Right cardiac atrium (tissue), 5 donors: ENCODE results near the gene SYNPR. TPM values are rescaled to one million over a fixed set of nuclear protein-coding genes. Genes with fewer than 3 reads are reported as not detected.

Experiments
- ATAC-seq, 2 donors: fragments of 200-7000 bp; cut with Tn5 transposase; one replicate each; pipeline versions ENCODE4 v1.8.0 to v1.9.1; 2020; ENCODE audit warnings: moderate library complexity in 2 of 2, mild to moderate bottlenecking in 1 of 2
- DNase-seq, 3 donors: peaks; one replicate each; pipeline ENCODE4 v3.0.0-alpha.2; 2020
- H3K27ac ChIP-seq: one replicate; pipeline ENCODE4 v1.5.1; 2013; ENCODE audit warnings: mild to moderate bottlenecking, low read length, control low read depth, moderate library complexity
- H3K27me3 ChIP-seq: one replicate; pipeline ENCODE4 v1.6.1; 2013; ENCODE audit not compliant: control insufficient read depth, insufficient read depth
- H3K4me1 ChIP-seq: one replicate; pipeline ENCODE4 v1.6.1; 2013; ENCODE audit warnings: low read length; ENCODE audit not compliant: control insufficient read depth, insufficient read depth
- H3K4me3 ChIP-seq: one replicate; pipeline ENCODE4 v1.5.1; 2013; ENCODE audit warnings: low read length, control low read depth
- H3K9me3 ChIP-seq: one replicate; pipeline ENCODE4 v1.6.1; 2013; ENCODE audit warnings: low read length; ENCODE audit not compliant: control insufficient read depth
- WGBS: extraction: QIAGEN DNeasy Blood & Tissue Kit; methylation state at CpG from one replicate; pipeline ENCODE4 v1.1.7; 2013; 5-methylcytosine and 5-hydroxymethylcytosine counted together
- intact Hi-C, 4 donors: fragments of 100-400 bp; cut with DNase I; formaldehyde crosslinking; loops; one replicate each; pipeline versions ENCODE4 v1.11.0 to v1.14.0; 2022 to 2023
- polyA plus RNA-seq: library from polyadenylated mRNA; stranded (reverse); fragments of 200-250 nt; gene quantifications from one replicate; pipeline ENCODE4 v1.2.3, GENCODE V29; 2013
- total RNA-seq, 4 donors: library from RNA; stranded (reverse); fragmentation: NEBNext Ultra II Directional; extraction: Animal tissue kit (Norgen Biotek cat#: 25700); gene quantifications; one replicate each; pipeline ENCODE4 v1.2.1, GENCODE V29; 2021
- donor health status: healthy with polysubstance abuse.
- donor health status: DM: no; HTN: yes; CAD: no.
- donor health status: DM: no; HTN: no; CAD: no.
- donor health status: DM: no; HTN: yes; CAD: no; lungs with severe emphysema.
- donor health status: DM: yes; HTN: yes; CAD: no.

Gene SYNPR
- total and polyA plus RNA-seq, 5 donors = 3.8 to 14.4 (median 8.2) TPM

GRCh38 chr3:63500196-63500595 lies 222.1 kb downstream of the SYNPR start:
- WGBS = 83% methylated on average over 5 of the region's 5 CpGs
- ATAC-seq (no peak), DNase-seq (no peak)
- intact Hi-C loops = no loop called here
- Histone ChIP-seq H3K27ac (no peak overlapping the region), H3K4me1 (no peaks in the 10 kb centered on the region), H3K4me3 (no peak overlapping the region), H3K9me3 (no peaks in the 10 kb centered on the region), H3K27me3 (no peaks in the 10 kb centered on the region)

- no peak for ATAC-seq
- Histone ChIP-seq H3K4me1 (no peaks in the 10 kb centered on the region), H3K9me3 (no peaks in the 10 kb centered on the region), H3K27ac (no peak overlapping the region), H3K4me3 (no peak overlapping the region), H3K27me3 (no peaks in the 10 kb centered on the region)
- intact Hi-C loops = no loop called here
- WGBS = 63% methylated on average over 1 of the region's 1 CpG
- no peak for DNase-seq
Observed at GRCh38 chr3:63508305-63508704, 230.2 kb downstream of the SYNPR start.

- DNase-seq (no peak), ATAC-seq (no peak)
- intact Hi-C loops = no loop called here
- no peaks in the 10 kb centered on the region for H3K27me3 ChIP-seq
- no peaks in the 10 kb centered on the region for H3K9me3 ChIP-seq
- no peak overlapping the region for H3K27ac ChIP-seq
- H3K4me1 ChIP-seq = no peaks in the 10 kb centered on the region
- H3K4me3 ChIP-seq = no peak overlapping the region
Observed at GRCh38 chr3:63508771-63509170, 230.7 kb downstream of the SYNPR start.

- H3K4me1 ChIP-seq = no peaks in the 10 kb centered on the region
- WGBS = 86% methylated on average over 1 of the region's 1 CpG
- no peaks in the 10 kb centered on the region for H3K27me3 ChIP-seq
- no peak overlapping the region for H3K27ac ChIP-seq
- H3K9me3 ChIP-seq = no peaks in the 10 kb centered on the region
- intact Hi-C loops = no loop called here
- ATAC-seq (no peak), DNase-seq (no peak)
- no peak overlapping the region for H3K4me3 ChIP-seq
Observed at GRCh38 chr3:63513791-63514190, 235.7 kb downstream of the SYNPR start.

- DNase-seq (no peak), ATAC-seq (peak in 1 of 2 donors; percentile 91)
- H3K27me3 ChIP-seq = no peaks in the 10 kb centered on the region
- no peaks in the 10 kb centered on the region for H3K9me3 ChIP-seq
- H3K27ac ChIP-seq = no peak overlapping the region
- no peaks in the 10 kb centered on the region for H3K4me1 ChIP-seq
- intact Hi-C loops = no loop called here
- no peak overlapping the region for H3K4me3 ChIP-seq
- 31% methylated on average over 4 of the region's 4 CpGs for WGBS
Observed at GRCh38 chr3:63514678-63515077, 236.6 kb downstream of the SYNPR start.

GRCh38 chr3:63519426-63519825 lies 241.3 kb downstream of the SYNPR start:
- Histone ChIP-seq H3K4me3 (no peak overlapping the region), H3K9me3 (no peaks in the 10 kb centered on the region), H3K27me3 (no peaks in the 10 kb centered on the region), H3K4me1 (no peaks in the 10 kb centered on the region), H3K27ac (no peak overlapping the region)
- intact Hi-C loops = no loop called here
- WGBS = 71% methylated on average over 3 of the region's 3 CpGs
- ATAC-seq = no peak
- no peak for DNase-seq

- 86% methylated on average over 1 of the region's 1 CpG for WGBS
- no peaks in the 10 kb centered on the region for H3K4me1 ChIP-seq
- ATAC-seq (no peak), DNase-seq (no peak)
- H3K27me3 ChIP-seq = no peaks in the 10 kb centered on the region
- intact Hi-C loops = no loop called here
- H3K9me3 ChIP-seq = no peaks in the 10 kb centered on the region
- no peak overlapping the region for H3K27ac ChIP-seq
- no peak overlapping the region for H3K4me3 ChIP-seq
Observed at GRCh38 chr3:63521657-63522056, 243.5 kb downstream of the SYNPR start.

GRCh38 chr3:63523100-63523499 lies 245.0 kb downstream of the SYNPR start:
- Histone ChIP-seq H3K9me3 (no peaks in the 10 kb centered on the region), H3K4me3 (no peak overlapping the region), H3K27me3 (no peaks in the 10 kb centered on the region), H3K27ac (no peak overlapping the region), H3K4me1 (no peaks in the 10 kb centered on the region)
- DNase-seq (no peak), ATAC-seq (peak; percentile 36 to 78)
- WGBS = 63% methylated on average over 5 of the region's 5 CpGs
- intact Hi-C loops = no loop called here

GRCh38 chr3:63528325-63529000 lies 250.4 kb downstream of the SYNPR start:
- ATAC-seq (no peak), DNase-seq (no peak)
- no peak overlapping the region for H3K4me3 ChIP-seq
- H3K27me3 ChIP-seq = no peaks in the 10 kb centered on the region
- H3K4me1 ChIP-seq = no peaks in the 10 kb centered on the region
- intact Hi-C loops = no loop called here
- H3K9me3 ChIP-seq = no peaks in the 10 kb centered on the region
- 74% methylated on average over 4 of the region's 4 CpGs for WGBS
- no peak overlapping the region for H3K27ac ChIP-seq

GRCh38 chr3:63532521-63532920 lies 254.4 kb downstream of the SYNPR start:
- DNase-seq (no peak), ATAC-seq (no peak)
- WGBS = 82% methylated on average over 5 of the region's 5 CpGs
- Histone ChIP-seq H3K4me1 (no peaks in the 10 kb centered on the region), H3K27me3 (no peaks in the 10 kb centered on the region), H3K9me3 (no peaks in the 10 kb centered on the region), H3K27ac (no peak overlapping the region), H3K4me3 (no peak overlapping the region)
- intact Hi-C loops = no loop called here

GRCh38 chr3:63538919-63539318 lies 260.8 kb downstream of the SYNPR start:
- Histone ChIP-seq H3K27ac (no peak overlapping the region), H3K9me3 (no peaks in the 10 kb centered on the region), H3K4me1 (no peaks in the 10 kb centered on the region), H3K4me3 (no peak overlapping the region), H3K27me3 (no peaks in the 10 kb centered on the region)
- DNase-seq (no peak), ATAC-seq (no peak)
- WGBS = 81% methylated on average over 1 of the region's 1 CpG
- intact Hi-C loops = no loop called here

- Histone ChIP-seq H3K4me3 (no peak overlapping the region), H3K27me3 (no peaks in the 10 kb centered on the region), H3K27ac (no peak overlapping the region), H3K9me3 (no peaks in the 10 kb centered on the region), H3K4me1 (no peaks in the 10 kb centered on the region)
- intact Hi-C loops = no loop called here
- no peak for ATAC-seq
- 42% methylated on average over 1 of the region's 1 CpG for WGBS
- no peak for DNase-seq
Observed at GRCh38 chr3:63555767-63556166, 277.7 kb downstream of the SYNPR start.
